Pons (tissue), 1 donor: ENCODE data around the gene BCAR3.

Experiments
- DNase-seq: peaks from one replicate; pipeline ENCODE4 v3.0.0-alpha.2; 2016; ENCODE audit warnings: low spot score

Gene BCAR3

DNA sequence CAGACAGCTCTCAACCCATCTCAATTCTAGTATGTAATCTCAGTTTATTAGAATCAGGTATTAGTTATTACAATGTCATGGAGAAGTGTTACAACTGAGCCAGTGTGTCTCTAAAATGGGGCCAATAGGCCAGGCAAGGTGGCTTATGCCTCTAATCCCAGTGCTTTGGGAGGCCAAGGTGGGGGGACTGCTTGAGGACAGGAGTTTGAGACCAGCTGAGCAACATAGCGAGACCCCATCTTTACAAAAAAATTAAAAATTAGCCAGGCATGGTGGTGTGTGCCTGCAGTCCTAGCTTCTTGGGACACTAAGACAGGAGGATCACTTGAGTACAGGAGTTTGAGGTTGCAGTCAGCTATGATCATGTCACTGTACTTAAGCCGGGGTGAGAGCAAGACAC lies 104.9 kb downstream of the BCAR3 start:
- DNase-seq, result no peak

- DNase-seq, result no peak
Measured at GRCh38 chr1:93576346-93576745, 105.3 kb downstream of the BCAR3 start.

DNA sequence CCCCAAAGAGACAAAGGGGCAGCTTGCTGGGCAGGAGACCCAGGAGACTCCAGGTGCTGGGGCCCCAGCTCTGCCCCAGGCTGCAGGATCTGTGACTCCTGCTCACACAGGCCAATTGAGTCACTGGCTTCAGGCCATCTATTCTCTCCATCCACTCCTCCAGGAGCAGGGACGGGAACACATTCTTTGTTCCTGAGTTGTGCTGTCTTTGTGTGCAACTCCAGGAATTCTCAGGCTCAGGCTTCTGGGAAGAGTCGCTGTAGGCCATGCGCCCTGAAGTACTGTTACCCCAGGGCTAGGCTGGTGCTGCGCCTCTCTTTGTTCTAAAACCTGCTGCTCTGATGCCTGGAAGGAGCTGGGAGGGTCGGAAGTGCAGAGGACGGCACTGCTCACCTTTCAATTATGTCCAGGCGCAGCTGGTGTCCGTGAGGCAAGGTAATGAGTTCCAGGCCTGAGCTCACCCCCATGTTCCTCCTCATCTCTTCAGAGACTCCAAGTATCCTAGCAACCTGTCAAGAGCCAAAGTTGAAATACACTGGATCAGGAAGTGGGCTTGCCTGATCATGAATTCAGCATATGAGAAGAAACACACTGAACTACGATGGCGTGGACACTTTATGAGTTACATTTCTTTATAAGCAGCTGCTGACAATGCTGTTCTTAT lies 105.9 kb downstream of the BCAR3 start:
- no peak for DNase-seq

DNA sequence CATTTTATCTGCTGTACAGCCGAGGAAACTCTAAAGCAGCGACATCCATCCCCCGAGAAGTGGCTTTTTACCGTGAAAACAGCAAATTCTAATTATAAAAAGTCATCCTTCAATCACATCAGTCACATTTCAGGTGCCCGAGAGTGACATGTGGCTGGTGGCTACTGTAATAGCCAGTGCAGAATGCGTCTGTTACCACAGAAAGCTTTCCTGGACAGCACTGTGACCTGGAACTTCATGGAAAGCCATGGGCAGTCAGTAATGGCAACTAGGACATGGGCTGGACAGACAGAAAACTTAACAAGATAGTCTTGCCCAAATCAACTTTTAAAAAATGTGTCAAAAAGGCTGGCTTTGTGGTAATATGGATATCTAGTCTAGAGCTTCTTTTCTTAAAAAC lies 106.6 kb downstream of the BCAR3 start:
- no peak for DNase-seq

GRCh38 chr1:93574511-93574910 lies 107.1 kb downstream of the BCAR3 start:
- DNase-seq, result no peak

- no peak for DNase-seq
Measured at GRCh38 chr1:93573940-93574469, 107.6 kb downstream of the BCAR3 start.

GRCh38 chr1:93571623-93572310 lies 109.9 kb downstream of the BCAR3 start:
- DNase-seq, result no peak

- no peak for DNase-seq
Measured at GRCh38 chr1:93569489-93569888, 112.1 kb downstream of the BCAR3 start.

DNA sequence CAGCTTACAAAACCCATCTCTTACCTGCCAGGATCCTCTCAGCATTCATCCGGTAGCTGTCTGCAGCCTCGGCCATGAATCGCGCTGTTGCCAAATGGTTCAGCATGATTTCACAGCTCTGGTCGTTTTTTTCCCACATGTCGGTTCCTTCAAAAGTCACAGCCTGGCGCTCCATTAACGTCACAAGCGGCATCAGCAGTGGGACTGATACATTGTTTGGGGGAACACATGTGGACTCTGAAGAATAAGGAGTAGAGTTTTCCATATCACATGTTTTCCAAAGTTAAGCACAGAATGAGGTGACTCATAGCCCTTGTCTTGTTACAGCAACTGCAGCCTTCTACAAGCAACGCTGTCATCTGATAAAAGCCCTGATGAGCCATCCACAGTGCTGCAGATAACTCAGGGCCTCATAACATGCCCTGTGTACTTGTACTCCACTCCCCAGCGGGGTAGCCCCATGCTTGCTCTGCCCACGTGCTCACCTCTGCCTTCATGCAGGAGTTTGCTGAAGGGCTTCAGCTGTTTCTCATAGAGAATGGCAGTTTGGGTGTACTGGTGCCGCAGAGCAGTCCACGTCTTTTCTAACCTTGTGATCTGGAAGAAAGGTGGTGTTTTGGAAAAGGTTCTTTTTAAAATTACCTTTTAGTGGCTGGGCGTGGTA lies 114.2 kb downstream of the BCAR3 start:
- DNase-seq, result no peak

DNA sequence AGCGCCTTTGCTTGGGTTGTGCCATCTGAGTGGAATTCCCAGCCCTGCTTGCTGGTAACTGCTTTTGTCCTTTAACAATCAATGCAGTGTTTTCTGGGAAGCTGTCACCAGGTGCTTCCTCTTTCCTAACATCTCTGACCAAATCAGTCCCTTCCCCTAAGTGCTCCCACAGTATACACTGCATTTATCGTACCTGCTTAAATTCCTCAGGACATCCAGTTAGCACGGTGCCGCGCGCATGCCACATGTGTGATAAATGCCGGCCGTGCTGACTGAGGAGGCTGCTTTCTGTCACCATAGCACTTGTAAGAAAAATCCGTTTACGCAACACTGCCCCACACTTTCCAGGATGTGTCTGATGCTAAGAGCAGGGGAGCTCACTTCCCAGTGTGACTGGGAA lies 115.4 kb downstream of the BCAR3 start:
- no peak for DNase-seq

DNA sequence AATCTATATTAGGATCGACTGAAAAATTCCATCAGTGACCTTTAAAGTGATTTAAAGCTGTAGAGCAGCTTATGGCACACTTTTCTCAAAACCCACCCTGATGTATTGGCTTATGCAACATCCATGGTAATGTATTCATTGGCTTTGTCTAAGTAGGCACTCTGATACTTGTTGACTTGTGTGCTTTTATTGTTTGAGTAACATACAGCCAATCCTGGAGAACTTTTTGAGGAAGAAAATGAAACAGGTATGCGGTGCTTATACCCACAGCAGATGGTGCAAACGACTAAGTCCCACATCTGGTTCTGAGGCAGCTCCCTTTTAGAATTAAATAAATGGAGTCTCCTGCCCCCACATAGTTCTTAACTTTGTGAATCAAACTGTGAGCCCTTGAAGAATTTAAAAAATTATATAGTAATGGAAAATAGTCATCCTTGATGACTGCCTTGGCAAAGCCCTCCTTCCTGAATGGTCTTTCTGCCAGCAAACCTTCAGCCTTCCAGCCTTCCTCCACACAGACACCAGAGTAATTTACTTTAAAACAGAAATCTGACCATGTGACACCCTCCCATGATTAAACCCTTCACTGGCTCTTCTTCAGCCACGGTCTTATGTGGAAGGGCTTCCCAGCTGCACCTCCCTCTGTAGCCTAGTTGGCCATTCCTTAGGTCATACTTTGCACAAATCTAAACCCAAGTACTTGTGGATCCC lies 116.0 kb downstream of the BCAR3 start:
- no peak for DNase-seq

DNA sequence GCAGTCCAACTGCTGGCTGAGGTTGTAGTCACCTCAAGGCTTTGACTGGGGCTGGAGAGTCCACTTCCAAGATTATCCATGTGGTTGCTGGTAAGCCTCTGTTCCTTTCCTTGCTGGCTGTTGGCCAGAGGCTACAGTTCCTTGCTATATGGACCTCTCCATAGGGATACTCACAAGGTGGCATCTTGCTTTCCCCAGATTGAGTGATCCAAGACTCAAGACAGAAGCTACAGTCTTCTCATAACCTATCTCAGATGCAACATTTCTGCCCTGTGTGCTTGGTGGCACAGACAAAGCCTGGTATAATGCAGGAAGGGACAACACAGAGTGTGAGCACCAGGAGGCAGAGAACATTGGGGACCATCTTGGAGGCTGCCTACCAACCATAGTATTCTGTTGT lies 121.9 kb downstream of the BCAR3 start:
- no peak for DNase-seq

- DNase-seq, result no peak
Measured at GRCh38 chr1:93559045-93559444, 122.6 kb downstream of the BCAR3 start.

DNA sequence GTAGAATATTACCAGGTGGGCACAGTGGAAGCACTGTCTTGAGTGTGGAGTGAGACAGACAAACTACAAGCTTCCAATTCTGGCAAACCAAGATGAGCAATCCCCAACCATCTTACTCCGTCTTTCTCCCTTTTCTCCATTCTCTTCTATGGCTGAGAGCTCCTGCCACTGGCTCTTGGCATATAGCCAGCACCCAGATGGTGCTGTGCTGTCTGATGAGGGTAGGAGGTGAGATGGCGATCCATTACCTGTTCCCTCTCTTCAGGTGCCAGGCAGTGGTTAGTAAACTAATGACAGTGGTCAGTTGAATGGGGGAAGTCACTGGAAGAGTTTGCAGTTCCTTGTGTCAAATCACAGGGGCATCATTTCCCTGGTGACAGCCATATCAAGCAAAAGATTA lies 125.3 kb downstream of the BCAR3 start:
- DNase-seq, result no peak

- no peak for DNase-seq
Measured at GRCh38 chr1:93554883-93555872, 126.5 kb downstream of the BCAR3 start.

DNA sequence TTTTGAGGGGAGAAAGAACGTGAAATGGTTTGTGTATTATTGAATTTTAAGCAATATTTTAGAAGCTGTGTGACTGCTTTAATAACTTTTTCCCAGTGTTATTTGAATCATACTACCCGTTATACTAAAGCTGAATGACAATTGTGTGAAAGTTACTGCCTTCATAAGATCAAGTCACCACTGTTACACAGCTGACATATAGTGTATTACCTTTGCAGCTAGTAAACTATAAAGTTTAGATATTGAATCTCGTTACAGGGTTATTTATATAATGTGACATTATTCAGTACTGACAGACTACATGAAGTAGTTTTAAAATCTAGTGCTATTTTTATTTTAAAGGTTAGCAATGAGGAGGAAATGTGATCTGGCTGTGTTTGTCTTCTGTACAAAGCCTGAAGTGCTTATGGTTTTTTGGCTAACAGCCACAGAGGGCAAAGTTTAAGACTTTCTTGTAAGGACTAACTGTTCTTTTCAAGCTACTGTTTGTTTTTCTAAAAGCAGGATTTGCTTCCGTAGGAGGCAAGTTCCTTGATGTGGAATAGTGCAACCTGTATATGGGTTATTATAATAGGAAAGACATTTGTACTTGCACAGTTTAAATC lies 127.6 kb downstream of the BCAR3 start:
- peak; percentile 37 for DNase-seq

- DNase-seq, result peak; percentile 97
Measured at GRCh38 chr1:93552741-93553455, 128.7 kb downstream of the BCAR3 start.

DNA sequence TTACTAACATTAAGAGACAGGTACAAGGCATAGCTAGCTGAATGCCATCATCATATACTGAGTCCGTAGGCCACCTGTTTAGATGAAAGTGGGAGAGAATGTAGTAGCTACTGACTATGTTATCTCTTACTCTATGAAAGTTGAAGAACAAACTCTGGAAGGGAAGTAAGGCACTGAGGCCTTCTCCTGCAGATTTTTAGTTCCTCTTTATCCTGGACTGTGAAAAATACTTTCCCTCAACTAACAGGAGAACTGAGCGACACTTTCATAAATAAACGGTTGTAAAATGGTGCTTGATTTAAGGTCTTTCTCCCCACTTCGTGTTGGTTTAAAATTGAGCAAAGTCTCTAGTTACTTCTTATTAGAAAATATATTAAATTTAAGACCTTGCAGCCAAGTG lies 131.8 kb downstream of the BCAR3 start:
- no peak for DNase-seq

DNA sequence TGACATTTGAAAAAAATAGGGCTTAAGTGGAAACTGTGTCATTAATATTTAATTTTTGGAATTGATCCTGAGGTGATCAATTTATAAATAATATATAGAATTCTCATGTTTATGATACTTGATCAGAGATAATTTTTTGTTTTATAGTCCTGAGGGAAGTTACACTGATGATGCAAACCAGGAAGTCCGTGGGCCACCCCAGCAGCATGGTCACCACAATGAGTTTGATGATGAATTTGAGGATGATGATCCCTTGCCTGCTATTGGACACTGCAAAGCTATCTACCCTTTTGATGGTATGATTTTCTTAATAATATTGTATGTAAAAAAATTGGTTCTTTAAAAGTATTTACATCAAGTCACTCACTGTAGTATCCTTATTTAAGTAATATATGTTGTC lies 132.5 kb downstream of the BCAR3 start:
- DNase-seq, result no peak
